Measurements from ENCODE around the gene LRRTM3. TPM values are rescaled to one million over a fixed set of nuclear protein-coding genes. Genes with fewer than 3 reads are reported as not detected.

LRRTM3 gene
- total RNA-seq, 1 donor from 2014 or later: not detected

DNA sequence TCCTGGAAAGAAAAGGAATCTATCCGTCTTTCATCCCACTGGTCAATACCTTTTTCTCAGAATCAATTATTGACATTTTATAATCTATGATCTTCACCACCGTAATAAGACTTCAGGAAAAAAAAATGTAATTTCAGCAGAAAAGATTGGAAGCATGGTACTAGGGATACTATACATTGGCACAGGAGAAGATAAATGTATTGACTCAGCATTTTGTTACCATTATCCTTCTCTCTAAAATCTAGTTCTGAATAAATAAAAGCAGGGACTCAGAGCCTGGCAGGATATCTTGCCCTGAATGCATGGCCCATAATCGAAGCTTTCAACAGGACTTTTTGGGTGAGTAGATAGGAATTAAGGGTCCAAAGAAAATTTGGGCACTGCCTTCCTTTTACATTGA, 120.7 kb downstream of the LRRTM3 start:
- H3K4me1 Mint-ChIP-seq (ENCODE audit: low read depth, unreplicated experiment): no peaks in the 10 kb centered on the region
- H3K27me3 Mint-ChIP-seq (ENCODE audit: unreplicated experiment): no peaks in the 10 kb centered on the region
- no peak overlapping the region for H3K27ac Mint-ChIP-seq (ENCODE audit: unreplicated experiment)
- no peaks in the 10 kb centered on the region for H3K9me3 Mint-ChIP-seq (ENCODE audit: unreplicated experiment)
- H3K4me3 Mint-ChIP-seq (ENCODE audit: unreplicated experiment): no peak overlapping the region
- TF ChIP-seq, protein P1, sequence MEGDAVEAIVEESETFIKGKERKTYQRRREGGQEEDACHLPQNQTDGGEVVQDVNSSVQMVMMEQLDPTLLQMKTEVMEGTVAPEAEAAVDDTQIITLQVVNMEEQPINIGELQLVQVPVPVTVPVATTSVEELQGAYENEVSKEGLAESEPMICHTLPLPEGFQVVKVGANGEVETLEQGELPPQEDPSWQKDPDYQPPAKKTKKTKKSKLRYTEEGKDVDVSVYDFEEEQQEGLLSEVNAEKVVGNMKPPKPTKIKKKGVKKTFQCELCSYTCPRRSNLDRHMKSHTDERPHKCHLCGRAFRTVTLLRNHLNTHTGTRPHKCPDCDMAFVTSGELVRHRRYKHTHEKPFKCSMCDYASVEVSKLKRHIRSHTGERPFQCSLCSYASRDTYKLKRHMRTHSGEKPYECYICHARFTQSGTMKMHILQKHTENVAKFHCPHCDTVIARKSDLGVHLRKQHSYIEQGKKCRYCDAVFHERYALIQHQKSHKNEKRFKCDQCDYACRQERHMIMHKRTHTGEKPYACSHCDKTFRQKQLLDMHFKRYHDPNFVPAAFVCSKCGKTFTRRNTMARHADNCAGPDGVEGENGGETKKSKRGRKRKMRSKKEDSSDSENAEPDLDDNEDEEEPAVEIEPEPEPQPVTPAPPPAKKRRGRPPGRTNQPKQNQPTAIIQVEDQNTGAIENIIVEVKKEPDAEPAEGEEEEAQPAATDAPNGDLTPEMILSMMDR (IDR thresholded peaks at IDR 0.05; ENCODE audit: partially characterized antibody, unreplicated experiment): no peak
- no peaks in the 10 kb centered on the region for H3K36me3 Mint-ChIP-seq (ENCODE audit: unreplicated experiment)
- DNase-seq: no peak

DNA sequence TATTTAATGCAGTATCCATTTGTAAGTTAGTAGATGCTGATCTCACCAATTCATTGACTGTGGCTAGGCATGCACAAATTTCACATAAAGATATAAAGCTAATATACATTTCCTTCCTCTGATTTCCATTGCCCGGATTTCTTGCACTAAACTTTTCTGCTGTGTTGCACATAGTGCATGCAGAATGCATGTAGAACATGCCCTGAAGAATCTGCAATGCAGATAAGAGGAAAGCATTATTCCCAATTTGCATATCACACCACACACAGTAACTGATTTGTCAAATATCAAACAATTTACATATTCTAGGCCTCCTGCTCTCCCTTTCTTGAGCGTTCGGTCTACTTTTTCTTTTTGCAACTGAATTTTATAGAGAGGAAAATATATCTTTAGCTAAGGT, 124.2 kb downstream of the LRRTM3 start:
- Mint-ChIP-seq H3K36me3 (ENCODE audit: unreplicated experiment) (no peaks in the 10 kb centered on the region), H3K27ac (ENCODE audit: unreplicated experiment) (no peak overlapping the region), H3K9me3 (ENCODE audit: unreplicated experiment) (no peaks in the 10 kb centered on the region), H3K27me3 (ENCODE audit: unreplicated experiment) (no peaks in the 10 kb centered on the region), H3K4me3 (ENCODE audit: unreplicated experiment) (no peak overlapping the region), H3K4me1 (ENCODE audit: low read depth, unreplicated experiment) (no peaks in the 10 kb centered on the region)
- DNase-seq: no peak
- TF ChIP-seq, protein P1 (IDR thresholded peaks at IDR 0.05; ENCODE audit: partially characterized antibody, unreplicated experiment): no peak

DNA sequence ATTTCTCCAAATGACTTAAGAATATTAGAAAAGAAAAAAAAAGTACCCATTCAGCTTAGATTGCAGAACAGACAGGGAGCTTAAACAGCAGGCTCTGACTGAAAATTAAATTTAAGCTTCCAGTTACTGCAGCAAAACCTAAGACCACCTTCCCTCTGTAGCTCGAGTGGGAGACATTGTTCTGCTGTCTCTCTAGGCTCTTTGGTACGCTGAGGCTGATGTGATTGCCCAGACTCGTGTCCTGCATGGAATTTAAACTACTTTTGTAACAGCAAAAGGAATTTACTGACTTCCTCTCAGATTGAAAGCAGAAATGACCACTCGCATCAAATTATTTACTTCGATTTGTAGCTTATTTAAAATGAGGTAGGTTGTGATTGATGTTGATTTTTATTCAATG, 124.6 kb downstream of the LRRTM3 start:
- H3K4me1 Mint-ChIP-seq (ENCODE audit: low read depth, unreplicated experiment): no peaks in the 10 kb centered on the region
- TF ChIP-seq, protein P1 (IDR thresholded peaks at IDR 0.05; ENCODE audit: partially characterized antibody, unreplicated experiment): no peak
- no peak overlapping the region for H3K4me3 Mint-ChIP-seq (ENCODE audit: unreplicated experiment)
- no peaks in the 10 kb centered on the region for H3K27me3 Mint-ChIP-seq (ENCODE audit: unreplicated experiment)
- DNase-seq: no peak
- no peaks in the 10 kb centered on the region for H3K36me3 Mint-ChIP-seq (ENCODE audit: unreplicated experiment)
- no peak overlapping the region for H3K27ac Mint-ChIP-seq (ENCODE audit: unreplicated experiment)
- no peaks in the 10 kb centered on the region for H3K9me3 Mint-ChIP-seq (ENCODE audit: unreplicated experiment)

DNA sequence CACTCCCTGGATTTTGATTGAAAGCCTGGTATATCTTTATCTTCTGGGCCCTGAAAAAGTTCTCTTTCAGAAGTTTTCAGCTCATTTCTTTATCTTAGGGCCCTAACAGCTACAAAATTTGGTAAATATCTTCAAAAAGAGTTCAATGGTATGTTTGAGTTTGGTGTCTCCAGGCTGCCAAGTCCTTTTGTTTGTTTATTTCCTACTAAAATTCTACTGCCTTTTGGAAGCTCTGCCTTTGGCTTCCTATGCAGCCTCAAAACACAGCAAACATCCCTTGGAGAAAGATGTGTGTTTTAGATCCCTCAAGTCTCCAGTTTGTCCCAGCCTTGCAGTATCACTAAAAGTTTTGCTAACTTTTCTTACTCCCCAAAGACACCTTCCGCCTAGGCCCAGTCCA, 146.8 kb downstream of the LRRTM3 start:
- Mint-ChIP-seq H3K27me3 (ENCODE audit: unreplicated experiment) (no peaks in the 10 kb centered on the region), H3K4me1 (ENCODE audit: low read depth, unreplicated experiment) (no peaks in the 10 kb centered on the region), H3K4me3 (ENCODE audit: unreplicated experiment) (no peak overlapping the region), H3K27ac (ENCODE audit: unreplicated experiment) (no peak overlapping the region), H3K9me3 (ENCODE audit: unreplicated experiment) (no peaks in the 10 kb centered on the region), H3K36me3 (ENCODE audit: unreplicated experiment) (no peaks in the 10 kb centered on the region)
- TF ChIP-seq, protein P1 (IDR thresholded peaks at IDR 0.05; ENCODE audit: partially characterized antibody, unreplicated experiment): no peak
- DNase-seq: no peak

DNA sequence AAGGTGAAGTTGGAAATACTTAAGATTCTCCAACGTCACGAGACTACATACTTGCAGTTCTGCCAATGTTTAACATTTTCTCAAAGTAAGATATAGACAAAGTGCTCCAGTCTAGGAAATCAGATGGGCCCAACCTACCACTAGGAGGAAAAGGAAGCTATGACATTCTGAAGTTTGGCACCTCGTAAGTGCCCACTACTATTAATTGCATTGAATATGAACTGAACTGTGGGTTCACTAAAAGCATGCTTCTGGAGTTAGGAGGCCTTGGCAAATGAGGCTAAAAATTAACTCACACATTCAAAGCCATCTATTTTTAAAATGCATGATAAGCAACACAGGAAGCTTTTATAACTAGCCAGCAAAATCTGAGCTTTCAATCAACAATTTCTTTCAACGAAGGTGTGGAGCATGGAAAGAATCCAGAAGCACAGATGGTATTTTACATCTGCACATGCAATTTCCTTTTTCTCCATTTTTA, 149.7 kb downstream of the LRRTM3 start:
- Mint-ChIP-seq H3K36me3 (ENCODE audit: unreplicated experiment) (no peaks in the 10 kb centered on the region), H3K4me1 (ENCODE audit: low read depth, unreplicated experiment) (no peaks in the 10 kb centered on the region), H3K9me3 (ENCODE audit: unreplicated experiment) (no peaks in the 10 kb centered on the region), H3K27me3 (ENCODE audit: unreplicated experiment) (no peaks in the 10 kb centered on the region), H3K4me3 (ENCODE audit: unreplicated experiment) (no peak overlapping the region), H3K27ac (ENCODE audit: unreplicated experiment) (no peak overlapping the region)
- no peak for DNase-seq
- TF ChIP-seq, protein P1 (IDR thresholded peaks at IDR 0.05; ENCODE audit: partially characterized antibody, unreplicated experiment): no peak

Data from glutamatergic neuron (in vitro differentiated cells).